Esophagus muscularis mucosa (tissue), 4 donors: Measurements from ENCODE around the gene CD101.

Experiments
- EP300 ChIP-seq: sonication (generic); formaldehyde crosslinking; IDR thresholded peaks from one replicate; pipeline ENCODE4 v1.6.1; 2017; ENCODE audit warnings: antibody characterized with exemption
- POLR2A ChIP-seq: fragments of 450-650 bp; IDR thresholded peaks from one replicate; pipeline ENCODE4 v1.6.1; 2017; ENCODE audit warnings: antibody characterized with exemption, moderate library complexity, mild to moderate bottlenecking, low read depth
- POLR2AphosphoS5 ChIP-seq, 2 donors: sonication (generic); formaldehyde crosslinking; IDR thresholded peaks; one replicate each; pipeline ENCODE4 v1.6.1; 2017; ENCODE audit warnings: antibody characterized with exemption in 2 of 2
- TF ChIP-seq, protein P1 (sequence below), 3 experiments: fragments of 200-600 bp in 2 of 3; fragments of 450-650 bp in 1 of 3; sonication (generic) in 2 of 3; IDR thresholded peaks; one replicate each; pipeline ENCODE4 v1.5.1; 2017 to 2019; ENCODE audit warnings: antibody characterized with exemption in 3 of 3, mild to moderate bottlenecking in 2 of 3, moderate library complexity in 1 of 3

DNA sequence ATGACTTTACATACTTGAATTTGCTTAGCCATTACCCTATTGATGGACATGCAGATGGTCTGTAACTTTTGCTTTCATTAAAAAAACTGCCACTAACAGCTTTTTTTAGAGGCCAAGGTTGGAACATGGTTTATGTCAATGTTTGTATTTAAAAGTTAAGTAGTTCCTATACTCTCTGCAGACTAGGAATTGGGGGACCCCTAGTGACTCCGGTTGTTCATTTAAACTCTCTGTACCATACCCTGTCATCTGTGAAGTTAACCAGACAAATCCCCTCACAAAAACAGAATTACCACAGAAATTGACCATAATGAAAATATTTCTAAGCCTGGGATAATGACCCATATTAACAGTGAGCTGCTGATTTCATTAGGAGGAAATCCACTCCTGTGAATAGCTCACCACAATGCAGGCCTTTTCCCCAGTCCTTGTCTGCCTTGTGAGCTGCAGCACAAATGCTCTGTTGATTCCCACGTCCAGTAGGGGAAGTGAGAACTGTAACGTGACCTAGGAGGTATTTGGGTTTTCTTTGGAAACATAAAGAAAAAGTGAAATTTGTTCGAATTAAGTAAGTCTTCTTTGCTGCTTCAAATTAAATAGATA is 30.2 kb upstream of the CD101 start:
- TF ChIP-seq, protein P1, sequence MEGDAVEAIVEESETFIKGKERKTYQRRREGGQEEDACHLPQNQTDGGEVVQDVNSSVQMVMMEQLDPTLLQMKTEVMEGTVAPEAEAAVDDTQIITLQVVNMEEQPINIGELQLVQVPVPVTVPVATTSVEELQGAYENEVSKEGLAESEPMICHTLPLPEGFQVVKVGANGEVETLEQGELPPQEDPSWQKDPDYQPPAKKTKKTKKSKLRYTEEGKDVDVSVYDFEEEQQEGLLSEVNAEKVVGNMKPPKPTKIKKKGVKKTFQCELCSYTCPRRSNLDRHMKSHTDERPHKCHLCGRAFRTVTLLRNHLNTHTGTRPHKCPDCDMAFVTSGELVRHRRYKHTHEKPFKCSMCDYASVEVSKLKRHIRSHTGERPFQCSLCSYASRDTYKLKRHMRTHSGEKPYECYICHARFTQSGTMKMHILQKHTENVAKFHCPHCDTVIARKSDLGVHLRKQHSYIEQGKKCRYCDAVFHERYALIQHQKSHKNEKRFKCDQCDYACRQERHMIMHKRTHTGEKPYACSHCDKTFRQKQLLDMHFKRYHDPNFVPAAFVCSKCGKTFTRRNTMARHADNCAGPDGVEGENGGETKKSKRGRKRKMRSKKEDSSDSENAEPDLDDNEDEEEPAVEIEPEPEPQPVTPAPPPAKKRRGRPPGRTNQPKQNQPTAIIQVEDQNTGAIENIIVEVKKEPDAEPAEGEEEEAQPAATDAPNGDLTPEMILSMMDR (IDR thresholded peaks at IDR 0.05), result no peak
- TF ChIP-seq POLR2AphosphoS5 (IDR thresholded peaks at IDR 0.05), result no peak
- no peak for TF ChIP-seq POLR2A
- TF ChIP-seq EP300, result no peak
